Ishikawa (cell line): ENCODE measurements around the gene FOXC2.

Source experiments
- CREB1 ChIP-seq: IDR thresholded peaks from 2 replicates; pipeline ENCODE4 v1.6.1; 2012; ENCODE audit warnings: low read depth
- TCF12 ChIP-seq: IDR thresholded peaks from 2 replicates; pipeline ENCODE4 v1.6.1; 2012; ENCODE audit warnings: low read depth
- USF1 ChIP-seq: IDR thresholded peaks from 2 replicates; pipeline ENCODE4 v1.6.1; 2012

GRCh38 chr16:86577314-86577971 is 10.8 kb downstream of the FOXC2 start:
- TF ChIP-seq USF1 (no peak), CREB1 (no peak), TCF12 (no peak)
